ENCODE measurements around the gene AFF3. TPM values are rescaled to one million over a fixed set of nuclear protein-coding genes. Genes with fewer than 3 reads are reported as not detected.

The AFF3 gene
- total RNA-seq, 1 experiment from 2014 or later, result 0.22 TPM

GRCh38 chr2:99810225-99810624 is 332.2 kb downstream of the AFF3 start:
- Histone ChIP-seq H2BK120ac (ENCODE audit: low read depth, low read length, poor library complexity, severe bottlenecking) (no peak overlapping the region), H4K91ac (ENCODE audit: insufficient read length, low read depth, low read length) (no peak overlapping the region), H3K27ac (ENCODE audit: insufficient read length, low read depth, low read length) (no peak overlapping the region), H2AFZ (ENCODE audit: low read length) (no peak overlapping the region), H3K18ac (ENCODE audit: insufficient read length, low read depth, low read length) (no peak overlapping the region), H4K8ac (replicated peaks; ENCODE audit: insufficient read length, low read depth, low read length) (no peak overlapping the region), H2BK15ac (ENCODE audit: low read depth, low read length) (no peak overlapping the region), H2BK12ac (ENCODE audit: insufficient read length, low read depth, low read length) (no peak overlapping the region), H4K5ac (ENCODE audit: insufficient read length, low read depth, low read length) (no peak overlapping the region), H3K9me3 (ENCODE audit: control insufficient read depth, low read depth, low read length) (no peaks in the 10 kb centered on the region), H3K27me3 (ENCODE audit: insufficient read depth, low read length) (no peaks in the 10 kb centered on the region; the same call in 1 of the 2 replicates), H3K9ac (ENCODE audit: extremely low read depth, insufficient read length, low read length) (no peak overlapping the region), H3K4ac (ENCODE audit: low read depth, low read length) (no peak overlapping the region), H3K4me1 (ENCODE audit: insufficient read depth, low read length) (no peaks in the 10 kb centered on the region), H3K14ac (ENCODE audit: insufficient read depth, low read length) (no peak overlapping the region), H2BK5ac (ENCODE audit: insufficient read length, low read length) (no peak overlapping the region), H3K56ac (ENCODE audit: insufficient read length, low read depth, low read length) (no peak overlapping the region), H2BK20ac (ENCODE audit: low read depth, low read length, poor library complexity, severe bottlenecking) (no peak overlapping the region), H2AK5ac (ENCODE audit: insufficient read length, low read length) (no peak overlapping the region), H3K23ac (ENCODE audit: insufficient read length, low read depth, low read length) (no peak overlapping the region), H3K23me2 (ENCODE audit: insufficient read length, low read depth, low read length, poor library complexity, severe bottlenecking) (no peaks in the 10 kb centered on the region), H3T11ph (ENCODE audit: low read length) (no peak overlapping the region), H4K20me1 (ENCODE audit: control insufficient read depth, insufficient read depth, insufficient read length) (no peaks in the 10 kb centered on the region), H3K79me2 (ENCODE audit: insufficient read depth, low read length) (no peaks in the 10 kb centered on the region), H3K79me1 (ENCODE audit: insufficient read depth, low read depth, low read length, poor library complexity, severe bottlenecking) (no peaks in the 10 kb centered on the region), H3K4me2 (ENCODE audit: insufficient read depth, insufficient read length, low read length) (no peak overlapping the region)
- Mint-ChIP-seq H3K9me3 (no peaks in the 10 kb centered on the region; a peak in 1 of 5 replicates), H3K4me1 (peaks cover 0 to 6% of the 10 kb centered on the region in 2 experiments; a peak in 2 of 4 replicates), H3K36me3 (ENCODE audit: insufficient read depth in 1 of 3, low read depth in 3 of 3) (no peaks in the 10 kb centered on the region), H3K27me3 (ENCODE audit: low read depth) (peaks cover 2% of the 10 kb centered on the region; the same call in 1 of the 2 replicates), H3K4me3 (no peak overlapping the region), H3K27ac (no peak overlapping the region)
- TF ChIP-seq CTCF (conservative IDR thresholded peaks at IDR 0.05), result no peak
- no peak for DNase-seq
- WGBS (ENCODE audit: extremely low coverage, insufficient read length, low lambda C conversion rate), result no CpG with 5 or more reads among the region's 4 CpGs
